Measurements from ENCODE around the gene IGF2BP2. TPM values are rescaled to one million over a fixed set of nuclear protein-coding genes. Genes with fewer than 3 reads are reported as not detected.

IGF2BP2 gene
- total RNA-seq, 1 experiment from 2014 or later, result 75.9 TPM

DNA sequence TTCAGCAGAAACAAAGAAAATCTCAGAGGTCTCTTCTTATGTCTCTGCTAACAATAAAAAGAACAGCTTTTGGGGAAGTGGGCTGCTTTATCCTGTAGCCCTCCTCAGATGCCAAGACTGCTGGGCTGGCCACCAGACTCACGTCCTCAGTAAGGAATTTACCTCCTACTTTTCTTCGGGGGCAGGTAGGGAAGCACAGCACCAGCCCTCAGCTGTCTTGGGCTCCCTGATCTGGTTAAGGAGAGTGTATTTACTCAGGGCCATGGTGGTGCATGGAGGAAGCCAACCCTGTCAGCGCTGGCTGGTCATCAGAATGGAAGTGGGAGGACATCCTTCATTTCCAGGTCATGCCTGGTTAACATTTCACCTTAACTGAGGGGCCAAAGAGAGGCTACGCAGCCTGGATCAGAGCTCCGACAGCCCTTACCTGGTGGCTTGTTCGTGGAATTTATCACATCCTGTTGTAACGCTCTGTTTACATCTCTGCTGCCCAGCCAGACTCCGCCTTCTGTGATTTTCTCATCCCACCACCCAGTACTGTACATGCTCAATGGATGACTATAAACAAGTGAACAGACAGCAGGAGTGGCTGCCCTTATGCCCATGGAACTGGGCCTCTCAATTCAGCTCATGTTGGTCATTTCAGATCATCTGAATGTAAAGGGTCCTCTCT lies 108.3 kb downstream of the IGF2BP2 start:
- DNase-seq, result no peak
- intact Hi-C loops (cut with micrococcal nuclease; ENCODE audit: unreplicated experiment), result loop anchor here (5.0 kb wide), 1 partner anchor 39 kb away; no protein-coding TSS in a partner anchor
- H3K27me3 Mint-ChIP-seq (ENCODE audit: insufficient read depth, unreplicated experiment), result no peaks in the 10 kb centered on the region
- no TSS peak for BruUV-seq (replicated peaks)
- no peaks in the 10 kb centered on the region for H3K36me3 ChIP-seq (ENCODE audit: control insufficient read depth, insufficient read depth, low read length)
- H3K4me3 Mint-ChIP-seq (ENCODE audit: unreplicated experiment), result no peak overlapping the region
- peaks cover 63% of the 10 kb centered on the region for H3K4me1 ChIP-seq
- ChIA-PET CTCF (interaction anchor here (0.7 to 1.1 kb wide), 3 partner anchors 17 to 52 kb away, joined by 3 read pairs; no protein-coding TSS in a partner anchor), POLR2A (no interaction called here)
- peaks cover 64% of the 10 kb centered on the region for H3K4me1 Mint-ChIP-seq (ENCODE audit: low read depth, unreplicated experiment)
- no peaks in the 10 kb centered on the region for H3K9me3 Mint-ChIP-seq (ENCODE audit: unreplicated experiment)
- no peak overlapping the region for H3K4me3 ChIP-seq (ENCODE audit: low read depth, low read length)
- H3K27me3 ChIP-seq (replicated peaks; ENCODE audit: control insufficient read depth, insufficient read depth, low read length), result no peaks in the 10 kb centered on the region
- no peaks in the 10 kb centered on the region for H3K9me3 ChIP-seq
- peak overlapping the region; percentile 23 for H3K27ac Mint-ChIP-seq (ENCODE audit: unreplicated experiment)
- peaks cover 35% of the 10 kb centered on the region for H3K36me3 Mint-ChIP-seq (ENCODE audit: insufficient read depth, unreplicated experiment)
- no peak for TF ChIP-seq CTCF (IDR thresholded peaks at IDR 0.05; ENCODE audit: insufficient read depth in 1 of 2, low read depth in 1 of 2, low read length in 1 of 2, severe bottlenecking in 1 of 2, unreplicated experiment in 1 of 2)

DNA sequence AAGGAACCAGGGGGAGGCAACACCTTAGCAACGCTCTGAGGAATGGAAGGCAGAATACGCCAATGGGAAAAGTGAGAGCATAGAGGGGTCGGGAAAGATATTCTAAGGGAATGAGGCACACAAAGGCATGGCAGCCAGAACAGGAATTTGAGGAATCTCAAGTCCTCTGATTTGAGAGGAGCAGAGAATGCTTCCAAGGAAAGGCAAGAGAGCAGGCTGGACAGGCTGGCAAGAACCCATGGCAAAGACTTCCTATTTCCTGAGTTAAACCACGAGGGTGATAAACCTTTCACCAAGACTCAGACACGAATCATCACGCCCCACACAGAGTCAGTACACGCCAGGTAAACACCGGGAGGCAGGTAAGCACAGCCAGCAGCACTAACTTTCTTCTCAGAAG lies 109.8 kb downstream of the IGF2BP2 start:
- no peaks in the 10 kb centered on the region for H3K9me3 Mint-ChIP-seq (ENCODE audit: unreplicated experiment)
- H3K4me3 ChIP-seq (ENCODE audit: low read depth, low read length), result no peak overlapping the region
- peak overlapping the region; percentile 32 for H3K4me3 Mint-ChIP-seq (ENCODE audit: unreplicated experiment)
- peaks cover 33% of the 10 kb centered on the region for H3K36me3 Mint-ChIP-seq (ENCODE audit: insufficient read depth, unreplicated experiment)
- no peaks in the 10 kb centered on the region for H3K9me3 ChIP-seq
- peaks cover 64% of the 10 kb centered on the region for H3K4me1 Mint-ChIP-seq (ENCODE audit: low read depth, unreplicated experiment)
- no peaks in the 10 kb centered on the region for H3K36me3 ChIP-seq (ENCODE audit: control insufficient read depth, insufficient read depth, low read length)
- ChIA-PET POLR2A (no interaction called here), CTCF (no interaction called here)
- TF ChIP-seq CTCF (IDR thresholded peaks at IDR 0.05; ENCODE audit: insufficient read depth in 1 of 2, low read depth in 1 of 2, low read length in 1 of 2, severe bottlenecking in 1 of 2, unreplicated experiment in 1 of 2), result no peak
- intact Hi-C loops (cut with micrococcal nuclease; ENCODE audit: unreplicated experiment), result loop anchor here (5.0 kb wide), 1 partner anchor 38 kb away; no protein-coding TSS in a partner anchor
- DNase-seq, result no peak
- H3K27ac Mint-ChIP-seq (ENCODE audit: unreplicated experiment), result peak overlapping the region; percentile 84
- no TSS peak for BruUV-seq (replicated peaks)
- H3K4me1 ChIP-seq, result peaks cover 63% of the 10 kb centered on the region
- no peaks in the 10 kb centered on the region for H3K27me3 Mint-ChIP-seq (ENCODE audit: insufficient read depth, unreplicated experiment)
- H3K27me3 ChIP-seq (replicated peaks; ENCODE audit: control insufficient read depth, insufficient read depth, low read length), result no peaks in the 10 kb centered on the region

GRCh38 chr3:185714085-185714484 lies 110.8 kb downstream of the IGF2BP2 start:
- Histone ChIP-seq H3K27me3 (replicated peaks; ENCODE audit: control insufficient read depth, insufficient read depth, low read length) (no peaks in the 10 kb centered on the region), H3K4me3 (ENCODE audit: low read depth, low read length) (no peak overlapping the region), H3K9me3 (no peaks in the 10 kb centered on the region), H3K4me1 (peaks cover 58% of the 10 kb centered on the region), H3K36me3 (ENCODE audit: control insufficient read depth, insufficient read depth, low read length) (no peaks in the 10 kb centered on the region)
- no peak for TF ChIP-seq CTCF (IDR thresholded peaks at IDR 0.05; ENCODE audit: insufficient read depth in 1 of 2, low read depth in 1 of 2, low read length in 1 of 2, severe bottlenecking in 1 of 2, unreplicated experiment in 1 of 2)
- no TSS peak for BruUV-seq (replicated peaks)
- H3K4me3 Mint-ChIP-seq (ENCODE audit: unreplicated experiment), result no peak overlapping the region
- no peak for DNase-seq
- H3K27me3 Mint-ChIP-seq (ENCODE audit: insufficient read depth, unreplicated experiment), result no peaks in the 10 kb centered on the region
- POLR2A ChIA-PET, result no interaction called here
- peaks cover 38% of the 10 kb centered on the region for H3K36me3 Mint-ChIP-seq (ENCODE audit: insufficient read depth, unreplicated experiment)
- intact Hi-C loops (cut with micrococcal nuclease; ENCODE audit: unreplicated experiment), result no loop called here
- no peaks in the 10 kb centered on the region for H3K9me3 Mint-ChIP-seq (ENCODE audit: unreplicated experiment)
- H3K27ac Mint-ChIP-seq (ENCODE audit: unreplicated experiment), result no peak overlapping the region
- CTCF ChIA-PET, result no interaction called here
- peaks cover 57% of the 10 kb centered on the region for H3K4me1 Mint-ChIP-seq (ENCODE audit: low read depth, unreplicated experiment)
